Psoas muscle (tissue), 8 donors: Measurements from ENCODE around the gene SGK2. TPM values are rescaled to one million over a fixed set of nuclear protein-coding genes. Genes with fewer than 3 reads are reported as not detected.

Experiments
- ATAC-seq, 4 donors: fragments of 200-7000 bp; cut with Tn5 transposase; one replicate each; pipeline ENCODE4 v1.9.1; 2020; ENCODE audit warnings: moderate library complexity in 3 of 4, mild to moderate bottlenecking in 2 of 4
- DNase-seq, 2 donors: peaks; one replicate each; pipeline ENCODE4 v3.0.0-alpha.2; 2020
- H3K27ac ChIP-seq: fragments of 200-600 bp; one replicate; pipeline ENCODE4 v1.8.0; 2022
- H3K27me3 ChIP-seq, 3 donors: fragments of 200-600 bp in 1 of 3; one replicate each; pipeline versions ENCODE4 v1.6.1 to v1.8.0; 2013 to 2022; ENCODE audit warnings: low read length in 2 of 3, mild to moderate bottlenecking in 2 of 3, moderate library complexity in 1 of 3; ENCODE audit not compliant: insufficient read depth in 3 of 3
- H3K36me3 ChIP-seq, 2 donors: fragments of 200-600 bp in 1 of 2; one replicate each; pipeline versions ENCODE4 v1.6.1 to v1.8.0; 2013 to 2022; ENCODE audit warnings: low read depth in 1 of 2, mild to moderate bottlenecking in 1 of 2, moderate library complexity in 1 of 2; ENCODE audit not compliant: insufficient read depth in 1 of 2
- H3K4me1 ChIP-seq: fragments of 200-600 bp; one replicate; pipeline ENCODE4 v1.8.0; 2022
- H3K4me3 ChIP-seq: fragments of 200-600 bp; one replicate; pipeline ENCODE4 v1.8.0; 2022; ENCODE audit warnings: mild to moderate bottlenecking
- H3K9me3 ChIP-seq: fragments of 200-600 bp; one replicate; pipeline ENCODE4 v1.8.0; 2022
- WGBS, 3 donors: extraction: QIAGEN DNeasy Blood & Tissue Kit; methylation state at CpG; one replicate each; pipeline versions ENCODE4 v1.1.6 to v1.1.7; 2013; 5-methylcytosine and 5-hydroxymethylcytosine counted together
- intact Hi-C, 2 donors: fragments of 100-400 bp; cut with DNase I; formaldehyde crosslinking; loops; one replicate each; pipeline versions ENCODE4 v1.11.0 to v1.14.2; 2022
- polyA plus RNA-seq, 3 donors: library from polyadenylated mRNA; stranded (reverse); fragments of 200-250 nt; gene quantifications; one replicate each; pipeline ENCODE4 v1.2.3, GENCODE V29; 2013
- total RNA-seq, 4 donors: library from RNA; stranded (reverse); fragmentation: NEBNext Ultra II Directional in 2 of 4; extraction: Animal tissue kit (Norgen Biotek cat#: 25700) in 2 of 4; gene quantifications; one replicate each; pipeline versions ENCODE4 v1.2.1 to v1.2.4, GENCODE V29; 2021 to 2023
- TF ChIP-seq, protein P1 (sequence below): fragments of 200-600 bp; IDR thresholded peaks from one replicate; pipeline ENCODE4 v1.8.0; 2022; ENCODE audit warnings: antibody characterized with exemption
- donor health status: healthy with polysubstance abuse.
- donor health status: DM: no; HTN: no; CAD: no; lungs with moderate emphysema.
- donor health status: Bipolar disorder and iron deficiency.
- donor health status: healthy.
- donor health status: DM: yes; HTN: yes; CAD: no.
- donor health status: DM: no; HTN: no; CAD: no.
- donor health status: DM: no; HTN: no; CAD: no.
- donor health status: DM: yes; HTN: yes; CAD: no.

Gene SGK2
- total and polyA plus RNA-seq, 7 donors = 0.04 to 0.53 (median 0.14) TPM; not detected in 3

GRCh38 chr20:43514648-43514999 lies 44.2 kb upstream of the SGK2 start:
- peak overlapping the region; percentile 71 for H3K4me3 ChIP-seq
- intact Hi-C loops = no loop called here
- WGBS, 3 donors = 41 to 48% (median 43%) methylated on average over 22 to 27 of the region's 27 CpGs
- peak in 1 of 4 donors; percentile 3 for ATAC-seq
- TF ChIP-seq, protein P1, sequence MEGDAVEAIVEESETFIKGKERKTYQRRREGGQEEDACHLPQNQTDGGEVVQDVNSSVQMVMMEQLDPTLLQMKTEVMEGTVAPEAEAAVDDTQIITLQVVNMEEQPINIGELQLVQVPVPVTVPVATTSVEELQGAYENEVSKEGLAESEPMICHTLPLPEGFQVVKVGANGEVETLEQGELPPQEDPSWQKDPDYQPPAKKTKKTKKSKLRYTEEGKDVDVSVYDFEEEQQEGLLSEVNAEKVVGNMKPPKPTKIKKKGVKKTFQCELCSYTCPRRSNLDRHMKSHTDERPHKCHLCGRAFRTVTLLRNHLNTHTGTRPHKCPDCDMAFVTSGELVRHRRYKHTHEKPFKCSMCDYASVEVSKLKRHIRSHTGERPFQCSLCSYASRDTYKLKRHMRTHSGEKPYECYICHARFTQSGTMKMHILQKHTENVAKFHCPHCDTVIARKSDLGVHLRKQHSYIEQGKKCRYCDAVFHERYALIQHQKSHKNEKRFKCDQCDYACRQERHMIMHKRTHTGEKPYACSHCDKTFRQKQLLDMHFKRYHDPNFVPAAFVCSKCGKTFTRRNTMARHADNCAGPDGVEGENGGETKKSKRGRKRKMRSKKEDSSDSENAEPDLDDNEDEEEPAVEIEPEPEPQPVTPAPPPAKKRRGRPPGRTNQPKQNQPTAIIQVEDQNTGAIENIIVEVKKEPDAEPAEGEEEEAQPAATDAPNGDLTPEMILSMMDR = no peak
- H3K27ac ChIP-seq = peak overlapping the region; percentile 57
- no peaks in the 10 kb centered on the region for H3K9me3 ChIP-seq
- H3K27me3 ChIP-seq = no peaks in the 10 kb centered on the region
- peaks cover 0 to 4% of the 10 kb centered on the region in 2 donors for H3K36me3 ChIP-seq
- peak in 1 of 2 donors; percentile 57 for DNase-seq
- H3K4me1 ChIP-seq = no peaks in the 10 kb centered on the region

- H3K27ac ChIP-seq = no peak overlapping the region
- H3K36me3 ChIP-seq = peaks cover 0 to 4% of the 10 kb centered on the region in 2 donors
- TF ChIP-seq, protein P1 = no peak
- DNase-seq = no peak
- no peak overlapping the region for H3K4me3 ChIP-seq
- ATAC-seq = no peak
- intact Hi-C loops = loop anchor here in 1 of 2 donors (5.0 kb wide), 1 partner anchor 68 kb away; no protein-coding TSS in a partner anchor
- no peaks in the 10 kb centered on the region for H3K9me3 ChIP-seq
- H3K4me1 ChIP-seq = no peaks in the 10 kb centered on the region
- 73 to 85% (median 73%) methylated on average over 2 of the region's 2 CpGs for WGBS, 3 donors
- no peaks in the 10 kb centered on the region for H3K27me3 ChIP-seq
These were observed 43.2 kb upstream of the SGK2 start for GRCh38 chr20:43515628-43516027.

DNA sequence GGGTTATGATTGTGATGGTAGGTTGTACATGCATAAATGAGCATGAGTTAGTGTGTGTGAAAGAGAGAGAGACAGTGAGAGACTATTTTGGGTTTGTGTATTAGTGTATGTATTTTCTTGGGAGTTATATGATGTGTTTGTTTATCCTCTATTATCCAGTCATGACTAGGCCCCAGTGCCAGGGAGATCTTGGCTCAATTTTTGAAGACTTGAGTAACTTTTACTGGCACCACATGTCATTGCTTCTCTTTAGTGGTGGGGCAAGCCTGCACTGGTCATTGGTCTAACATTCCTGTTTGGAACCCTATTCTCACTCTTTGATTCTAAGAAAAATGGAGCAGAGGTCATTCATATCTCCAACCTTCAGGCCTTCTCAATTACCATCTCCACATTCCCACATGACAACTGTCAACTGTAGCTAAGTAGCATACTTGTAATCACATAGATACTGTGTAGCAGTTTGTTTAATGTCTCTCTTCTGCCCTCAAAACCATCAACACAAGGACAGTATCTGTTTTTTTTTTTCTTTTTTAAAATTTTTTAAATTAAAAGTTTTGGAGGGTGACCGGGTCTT lies 42.5 kb upstream of the SGK2 start:
- DNase-seq = no peak
- no peaks in the 10 kb centered on the region for H3K4me1 ChIP-seq
- H3K9me3 ChIP-seq = no peaks in the 10 kb centered on the region
- no peak overlapping the region for H3K27ac ChIP-seq
- H3K27me3 ChIP-seq = no peaks in the 10 kb centered on the region
- intact Hi-C loops = loop anchor here in 1 of 2 donors (5.0 kb wide), 1 partner anchor 69 kb away; no protein-coding TSS in a partner anchor
- peaks cover 0 to 4% of the 10 kb centered on the region in 2 donors for H3K36me3 ChIP-seq
- 91 to 100% (median 92%) methylated on average over 1 of the region's 1 CpG for WGBS, 3 donors
- TF ChIP-seq, protein P1 = no peak
- H3K4me3 ChIP-seq = no peak overlapping the region
- no peak for ATAC-seq

DNA sequence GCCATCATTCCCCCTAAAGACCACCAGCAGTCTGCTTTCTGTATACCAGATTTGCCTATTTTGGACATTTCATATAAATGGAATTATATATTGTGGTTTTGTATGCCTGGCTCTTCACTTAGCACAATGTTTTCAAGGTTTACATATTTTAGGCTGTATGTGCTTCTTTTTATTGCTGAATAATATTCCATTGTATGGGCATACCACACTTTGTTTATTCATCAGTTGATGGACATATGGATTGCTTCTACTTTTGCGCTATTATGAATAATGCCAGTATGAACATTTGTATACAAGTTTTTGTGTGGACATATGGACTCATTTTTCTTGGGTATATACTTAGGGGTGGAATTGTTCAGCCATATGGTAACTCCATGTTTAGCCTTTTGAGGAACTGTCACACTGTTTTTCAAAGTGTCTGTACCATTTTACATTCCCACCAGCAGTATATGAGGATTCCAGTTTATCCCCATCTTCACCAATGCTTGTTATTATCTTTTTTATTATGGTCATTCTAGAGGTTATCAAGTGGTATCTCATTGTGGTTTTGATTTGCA lies 38.7 kb upstream of the SGK2 start:
- TF ChIP-seq, protein P1 = no peak
- WGBS, 3 donors = 98 to 100% (median 100%) methylated on average over 1 of the region's 1 CpG
- Histone ChIP-seq H3K4me3 (no peak overlapping the region), H3K27ac (no peak overlapping the region), H3K9me3 (no peaks in the 10 kb centered on the region), H3K36me3 (peaks cover 0 to 4% of the 10 kb centered on the region in 2 donors), H3K27me3 (no peaks in the 10 kb centered on the region), H3K4me1 (no peaks in the 10 kb centered on the region)
- intact Hi-C loops = no loop called here
- ATAC-seq (no peak), DNase-seq (no peak)
